ENCODE results near the gene ZNF14.
A peak's percentile ranks its signal among the peaks of the same experiment; 100 is the strongest.
"Not testable (repeated sequence)": the region's sequence is repeated elsewhere in the genome, so short reads cannot be mapped to it uniquely, and the experiment has no call there.

The ZNF14 gene

GRCh38 chr19:19697589-19697988, 35.3 kb downstream of the ZNF14 start:
- no peak for DNase-seq (ENCODE audit: insufficient read length, low spot score)
- FAIRE-seq, result no peak

DNA sequence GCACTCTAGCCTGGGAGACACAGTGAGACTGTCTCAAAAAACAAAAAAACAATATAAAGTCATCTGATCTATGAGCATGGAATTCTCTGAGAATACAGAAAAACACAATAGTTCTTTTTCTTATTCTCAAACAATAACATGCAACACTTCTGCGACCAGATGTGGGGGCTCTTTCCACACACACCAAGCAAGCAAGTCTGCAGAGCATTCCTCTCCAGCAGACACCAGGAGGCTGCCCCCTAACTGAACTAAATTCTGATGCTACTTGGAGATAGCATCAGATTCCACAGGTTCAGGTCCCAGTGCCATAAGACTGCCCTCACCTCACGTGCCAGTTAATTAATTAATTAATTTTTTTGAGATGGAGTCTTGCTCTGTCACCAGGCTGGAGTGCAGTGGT, 36.5 kb downstream of the ZNF14 start:
- no peak for DNase-seq (ENCODE audit: insufficient read length, low spot score)
- FAIRE-seq, result no peak

- no peak for FAIRE-seq
- DNase-seq (ENCODE audit: insufficient read length, low spot score), result no peak
Measured at GRCh38 chr19:19691683-19692082, 41.2 kb downstream of the ZNF14 start.

DNA sequence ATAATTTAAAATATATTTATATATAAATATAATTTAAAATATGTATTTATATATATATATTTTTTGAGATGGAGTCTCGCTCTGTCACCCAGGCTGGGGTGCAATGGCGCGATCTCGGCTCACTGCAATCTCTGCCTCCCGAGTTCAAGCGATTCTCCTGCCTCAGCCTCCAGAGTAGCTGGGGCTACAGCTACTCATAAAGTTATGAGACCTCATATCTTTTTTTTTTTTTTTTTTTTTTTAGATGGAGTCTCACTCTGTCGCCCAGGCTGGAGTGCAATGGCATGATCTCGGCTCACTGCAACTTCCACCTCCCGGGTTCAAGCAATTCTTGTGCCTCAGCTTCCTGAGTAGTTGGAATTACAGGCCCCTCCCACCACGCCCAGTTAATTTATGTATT, 43.9 kb downstream of the ZNF14 start:
- not testable (repeated sequence) for FAIRE-seq; DNase-seq (ENCODE audit: insufficient read length, low spot score)

- DNase-seq (ENCODE audit: insufficient read length, low spot score) (no peak), FAIRE-seq (no peak)
Measured at GRCh38 chr19:19687090-19687489, 45.8 kb downstream of the ZNF14 start.

DNA sequence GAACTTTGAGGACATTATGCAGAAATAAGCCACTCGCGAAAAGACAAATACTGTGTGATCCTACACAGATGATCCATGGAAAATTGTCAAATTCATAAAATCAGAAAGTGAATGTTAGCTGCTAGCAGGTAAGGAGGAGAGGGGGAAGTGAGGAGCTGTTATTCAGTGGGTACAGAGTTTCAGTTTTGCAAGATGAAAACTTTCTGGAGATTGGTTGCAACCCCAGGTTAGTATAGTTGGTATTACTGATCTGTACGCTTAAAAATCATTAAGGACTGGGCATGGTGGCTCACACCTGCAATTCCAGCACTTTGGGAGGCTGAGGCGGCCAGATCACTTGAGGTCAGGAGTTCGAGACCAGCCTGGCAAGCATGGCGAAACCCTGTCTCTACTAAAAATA, 46.3 kb downstream of the ZNF14 start:
- DNase-seq (ENCODE audit: insufficient read length, low spot score) (no peak), FAIRE-seq (no peak)

- not testable (repeated sequence) for DNase-seq (ENCODE audit: insufficient read length, low spot score); FAIRE-seq
Measured at GRCh38 chr19:19686119-19686518, 46.8 kb downstream of the ZNF14 start.

- FAIRE-seq, result no peak
- no peak for DNase-seq (ENCODE audit: insufficient read length, low spot score)
Measured at GRCh38 chr19:19679176-19680073, 53.5 kb downstream of the ZNF14 start.

DNA sequence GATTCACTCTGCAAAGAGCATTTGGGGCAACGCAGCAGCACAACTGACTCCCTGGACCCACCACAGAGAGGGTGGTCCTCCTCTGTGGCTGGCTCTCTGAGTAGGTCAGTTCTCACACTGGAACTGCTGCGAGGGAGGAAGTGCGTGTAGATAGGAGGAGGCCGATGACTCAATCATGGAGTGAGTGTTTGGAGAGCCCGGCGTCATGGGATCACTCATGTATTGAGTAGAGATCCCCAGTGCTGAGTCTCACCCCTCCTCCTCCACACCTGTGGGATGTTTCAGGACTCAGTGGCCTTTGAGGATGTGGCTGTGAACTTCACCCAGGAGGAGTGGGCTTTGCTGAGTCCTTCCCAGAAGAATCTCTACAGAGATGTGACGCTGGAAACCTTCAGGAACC, 55.3 kb downstream of the ZNF14 start:
- DNase-seq (ENCODE audit: insufficient read length, low spot score) (no peak), FAIRE-seq (no peak)

DNA sequence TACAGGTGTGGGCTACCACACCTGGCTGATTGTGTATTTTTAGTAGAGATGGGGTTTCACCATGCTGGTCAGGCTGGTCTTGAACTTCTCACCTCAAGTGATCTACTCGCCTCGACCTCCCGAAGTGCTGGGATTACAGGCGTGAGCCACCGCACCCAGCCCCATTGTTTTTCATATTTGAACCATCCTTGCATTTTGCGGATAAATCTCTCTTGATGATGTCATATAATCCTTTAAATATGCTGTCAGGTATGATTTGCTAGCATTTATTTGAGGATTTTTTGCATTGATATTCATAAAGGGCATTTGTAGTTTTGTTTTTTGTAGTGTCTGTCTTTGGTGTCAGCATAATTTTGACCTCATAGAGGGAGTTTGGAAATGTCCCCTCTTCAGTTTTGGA, 58.6 kb downstream of the ZNF14 start:
- FAIRE-seq (no peak), DNase-seq (ENCODE audit: insufficient read length, low spot score) (no peak)

- no peak for DNase-seq (ENCODE audit: insufficient read length, low spot score)
- FAIRE-seq, result no peak
Measured at GRCh38 chr19:19672816-19673215, 60.1 kb downstream of the ZNF14 start.

DNA sequence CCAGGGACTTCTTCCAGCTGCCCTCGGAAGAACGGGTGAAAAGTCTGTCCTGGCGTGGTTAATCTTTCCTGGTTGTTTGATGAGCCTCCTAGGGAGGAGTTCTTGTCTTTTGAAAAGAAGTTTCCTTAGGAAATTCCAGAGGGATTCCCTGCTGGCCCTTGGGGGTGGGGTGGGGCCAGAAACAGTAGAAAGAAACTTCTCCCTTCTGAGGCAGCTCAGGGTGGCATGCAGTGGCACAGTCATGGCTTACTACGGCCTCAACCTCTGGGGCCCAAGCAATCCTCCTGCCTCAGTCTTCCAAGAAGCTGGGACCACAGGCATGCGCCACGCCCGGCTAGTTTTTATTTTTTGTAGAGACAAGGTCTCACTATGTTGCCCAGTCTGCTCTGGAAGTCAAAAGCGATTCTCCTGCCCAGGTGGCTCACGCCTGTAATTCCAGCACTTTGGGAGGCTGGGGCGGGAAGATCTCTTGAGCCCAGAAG, 62.8 kb downstream of the ZNF14 start:
- FAIRE-seq (no peak), DNase-seq (ENCODE audit: insufficient read length, low spot score) (no peak)

GRCh38 chr19:19668230-19669012, 64.5 kb downstream of the ZNF14 start, which contains the start of gene ZNF101:
TSS of gene ZNF101 (plus strand) at chr19:19668839. CDS start at chr19:19668964, 125 bp downstream.
- peak; percentile 79 for DNase-seq (ENCODE audit: insufficient read length, low spot score)
- peak; percentile 95 for FAIRE-seq

DNA sequence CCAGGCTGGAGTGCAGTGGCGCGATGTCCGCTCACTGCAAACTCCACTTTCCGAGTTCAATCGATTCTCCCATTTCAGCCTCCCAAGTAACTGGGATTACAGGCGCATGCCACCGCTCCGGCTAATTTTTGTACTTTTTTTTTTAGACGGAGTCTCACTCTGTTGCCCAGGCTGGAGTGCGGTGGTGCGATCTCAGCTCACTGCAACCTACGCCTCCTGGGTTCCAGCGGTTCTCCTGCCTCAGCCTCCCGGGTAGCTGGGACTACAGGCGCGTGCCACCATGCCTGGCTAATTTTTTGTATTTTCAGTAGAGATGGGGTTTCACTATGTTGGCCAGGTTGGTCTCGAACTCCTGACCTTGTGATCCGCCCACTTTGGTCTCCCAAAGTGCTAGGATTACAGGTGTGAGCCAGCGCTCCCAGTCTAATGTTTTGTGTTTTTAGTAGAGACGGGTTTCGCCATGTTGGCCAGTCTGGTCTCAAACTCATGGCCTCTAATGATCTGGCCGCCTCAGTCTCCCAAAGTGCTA, 67.4 kb downstream of the ZNF14 start:
- not testable (repeated sequence) for DNase-seq (ENCODE audit: insufficient read length, low spot score); FAIRE-seq

GRCh38 chr19:19663256-19664120, 69.4 kb downstream of the ZNF14 start, which contains the start of gene ATP13A1:
TSS of gene ATP13A1 (minus strand) at chr19:19663676. CDS start at chr19:19663666, 10 bp downstream.
- DNase-seq (ENCODE audit: insufficient read length, low spot score) (peak; percentile 71), FAIRE-seq (peak; percentile 91)

DNA sequence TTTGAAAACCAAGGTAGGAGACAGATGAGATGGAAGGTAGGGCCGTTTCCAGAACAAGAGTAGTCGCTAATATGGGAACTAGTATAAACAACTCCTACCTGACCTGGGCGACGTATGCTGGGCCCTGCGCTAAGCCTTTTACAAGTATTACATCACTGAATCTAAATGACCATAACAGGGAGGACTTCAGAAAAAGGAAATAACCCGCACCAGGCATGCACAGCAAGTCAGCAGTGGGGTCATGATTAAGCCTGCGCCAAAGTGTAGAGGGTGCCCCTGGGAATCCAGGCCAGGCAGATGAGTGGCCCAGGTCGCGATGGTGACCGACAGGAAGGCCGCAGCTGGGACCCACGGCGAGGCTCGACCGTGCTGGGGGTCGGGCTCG, 70.0 kb downstream of the ZNF14 start:
- no peak for DNase-seq (ENCODE audit: insufficient read length, low spot score)
- FAIRE-seq, result peak; percentile 14

GRCh38 chr19:19662344-19662743, 70.6 kb downstream of the ZNF14 start:
- FAIRE-seq, result no peak
- no peak for DNase-seq (ENCODE audit: insufficient read length, low spot score)

- peak; percentile 99 for FAIRE-seq
Measured at GRCh38 chr19:19661675-19662251, 71.1 kb downstream of the ZNF14 start.

GRCh38 chr19:19661141-19661674, 71.7 kb downstream of the ZNF14 start:
- FAIRE-seq (no peak), DNase-seq (ENCODE audit: insufficient read length, low spot score) (no peak)

More at GRCh38 chr19:19661675-19662251, 71.1 kb downstream of the ZNF14 start:
- DNase-seq (ENCODE audit: insufficient read length, low spot score), result peak; percentile 77

Data from GM19239 (cell line).